Neural cell (in vitro differentiated cells): Measurements from ENCODE around the gene TNPO2.

Experiments used
- EZH2 ChIP-seq: fragments of 200-600, 300-800 bp; shearing (Covaris generic), sonication (generic); IDR thresholded peaks from 2 replicates; pipeline ENCODE4 v1.6.1; 2014; ENCODE audit warnings: antibody characterized with exemption, low read length, borderline replicate concordance, mild to moderate bottlenecking; ENCODE audit not compliant: insufficient read depth, poor library complexity, severe bottlenecking
- MXI1 ChIP-seq: fragments of 450-650 bp; conservative IDR thresholded peaks from 2 replicates; pipeline ENCODE4 v1.6.1; 2014; ENCODE audit warnings: antibody characterized with exemption, mild to moderate bottlenecking; ENCODE audit not compliant: poor library complexity, severe bottlenecking
- TAF1 ChIP-seq: IDR thresholded peaks from 2 replicates; pipeline ENCODE4 v1.6.1; 2012; ENCODE audit warnings: low read depth
- TF ChIP-seq, protein P1 (sequence below): fragments of 450-650 bp; IDR thresholded peaks from 2 replicates; pipeline ENCODE4 v1.5.1; 2014; ENCODE audit warnings: antibody characterized with exemption, mild to moderate bottlenecking, moderate library complexity; ENCODE audit not compliant: poor library complexity, severe bottlenecking

DNA sequence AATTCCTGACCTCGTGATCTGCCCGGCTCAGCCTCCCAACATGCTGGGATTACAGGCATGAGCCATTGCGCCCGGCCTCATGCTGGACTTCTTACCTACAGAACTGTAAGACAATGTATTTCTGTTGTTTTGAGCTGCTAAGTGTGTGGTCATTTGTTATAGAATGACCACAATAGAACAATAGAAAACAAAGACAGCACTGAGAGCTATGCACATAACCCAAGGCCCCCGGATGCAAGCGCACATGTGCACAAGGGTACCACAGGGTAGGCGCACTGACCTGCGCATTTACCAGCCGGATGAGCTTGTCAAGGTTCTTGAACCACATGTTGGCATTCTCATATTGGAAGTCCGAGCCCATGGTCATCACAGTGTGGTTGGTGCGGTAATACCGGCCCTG is 62.8 kb downstream of the TNPO2 start:
- TF ChIP-seq EZH2 (no peak), TAF1 (no peak), MXI1 (no peak)
- TF ChIP-seq, protein P1, sequence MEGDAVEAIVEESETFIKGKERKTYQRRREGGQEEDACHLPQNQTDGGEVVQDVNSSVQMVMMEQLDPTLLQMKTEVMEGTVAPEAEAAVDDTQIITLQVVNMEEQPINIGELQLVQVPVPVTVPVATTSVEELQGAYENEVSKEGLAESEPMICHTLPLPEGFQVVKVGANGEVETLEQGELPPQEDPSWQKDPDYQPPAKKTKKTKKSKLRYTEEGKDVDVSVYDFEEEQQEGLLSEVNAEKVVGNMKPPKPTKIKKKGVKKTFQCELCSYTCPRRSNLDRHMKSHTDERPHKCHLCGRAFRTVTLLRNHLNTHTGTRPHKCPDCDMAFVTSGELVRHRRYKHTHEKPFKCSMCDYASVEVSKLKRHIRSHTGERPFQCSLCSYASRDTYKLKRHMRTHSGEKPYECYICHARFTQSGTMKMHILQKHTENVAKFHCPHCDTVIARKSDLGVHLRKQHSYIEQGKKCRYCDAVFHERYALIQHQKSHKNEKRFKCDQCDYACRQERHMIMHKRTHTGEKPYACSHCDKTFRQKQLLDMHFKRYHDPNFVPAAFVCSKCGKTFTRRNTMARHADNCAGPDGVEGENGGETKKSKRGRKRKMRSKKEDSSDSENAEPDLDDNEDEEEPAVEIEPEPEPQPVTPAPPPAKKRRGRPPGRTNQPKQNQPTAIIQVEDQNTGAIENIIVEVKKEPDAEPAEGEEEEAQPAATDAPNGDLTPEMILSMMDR, result no peak
